NCI-H510A (cell line): ENCODE measurements around the gene SHANK1.
"Not testable (repeated sequence)": the region's sequence is repeated elsewhere in the genome, so short reads cannot be mapped to it uniquely, and the experiment has no call there.

ENCODE experiments used
- DNase-seq: peaks from one replicate; lab custom pipeline; 2025; lab: John Stamatoyannopoulos, UW

Gene SHANK1

DNA sequence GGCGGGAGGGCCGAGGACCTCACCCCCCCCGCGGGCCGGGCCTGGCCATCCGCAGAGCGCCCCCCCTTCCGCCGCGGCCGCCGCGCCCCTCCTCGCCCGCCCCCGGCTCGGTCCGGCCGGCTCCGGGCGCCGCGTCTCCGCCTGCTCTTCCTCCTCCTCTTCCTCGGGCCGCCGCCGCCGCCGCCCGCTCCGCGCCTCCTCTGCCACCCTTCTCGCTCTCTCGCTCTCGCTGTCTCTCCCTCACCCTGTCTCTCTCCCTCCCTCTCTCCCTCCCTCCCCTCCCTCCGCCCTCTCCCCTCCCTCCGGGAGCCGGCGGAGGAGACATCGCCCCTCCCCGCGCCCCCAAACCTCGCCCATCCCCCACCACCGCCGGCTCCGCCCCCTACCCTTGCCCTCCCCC is at the start of gene SHANK1:
SHANK1 (minus strand) TSS at position 237 of the 400 bp plus-strand sequence. CDS start 2,883 bp downstream, outside the sequence.
- no peak for DNase-seq

DNA sequence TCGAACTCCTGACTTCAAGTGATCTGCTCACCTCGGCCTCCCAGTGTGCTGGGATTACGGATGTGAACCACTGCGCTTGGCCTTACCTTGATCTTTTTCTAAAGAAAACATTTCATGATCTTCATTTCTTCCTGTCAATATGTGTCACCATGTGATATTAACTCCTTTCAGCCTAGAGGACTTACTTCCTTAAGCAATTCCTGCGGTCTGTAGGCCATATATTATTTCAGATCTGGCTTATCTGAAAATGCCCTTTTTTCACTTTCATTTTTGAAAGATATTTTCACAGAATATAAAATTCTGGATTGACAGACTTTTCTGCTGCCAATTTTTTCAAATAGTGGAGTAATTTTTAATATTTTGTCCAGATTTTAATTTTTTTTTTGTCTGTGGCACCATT is 48.7 kb upstream of the SHANK1 start:
- no peak for DNase-seq

DNA sequence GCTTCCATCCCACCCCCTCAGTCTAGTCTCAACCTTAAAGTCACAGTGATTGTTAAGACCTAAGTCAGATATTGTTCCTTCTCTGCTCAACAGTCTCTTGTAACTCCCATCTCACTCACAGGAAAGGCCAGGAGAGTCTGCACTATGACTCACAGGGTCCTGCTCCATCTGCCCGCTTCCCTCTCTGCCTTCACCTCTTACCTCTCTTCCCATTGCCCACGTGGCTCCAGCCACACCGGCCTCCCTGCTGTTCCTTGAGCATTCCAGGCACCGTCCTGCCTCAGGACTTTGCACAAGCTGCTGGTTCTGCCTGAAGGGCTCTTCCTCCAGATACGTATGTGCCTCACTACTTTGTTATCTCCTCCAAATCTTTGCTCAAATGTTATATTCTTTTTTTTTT is 47.7 kb upstream of the SHANK1 start:
- DNase-seq: not testable (repeated sequence)

DNA sequence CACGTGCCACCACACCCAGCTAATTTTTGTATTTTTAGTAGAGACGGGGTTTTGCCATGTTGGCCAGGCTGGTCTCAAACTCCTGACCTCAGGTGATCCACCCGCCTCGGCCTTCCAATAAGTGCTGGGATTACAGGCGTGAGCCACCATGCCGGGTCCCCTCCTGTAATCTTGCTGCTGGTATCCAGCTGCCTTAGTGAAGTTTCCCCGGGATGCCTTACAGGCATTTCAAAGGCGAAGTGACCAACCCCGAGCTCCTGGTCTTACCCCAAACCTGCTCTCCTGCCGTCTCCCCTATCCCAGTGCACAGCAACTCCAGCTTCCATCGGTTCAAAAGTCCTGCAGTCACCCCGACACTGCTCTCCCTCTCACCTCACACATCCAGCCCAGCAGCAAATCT is 47.1 kb upstream of the SHANK1 start:
- DNase-seq: not testable (repeated sequence)

DNA sequence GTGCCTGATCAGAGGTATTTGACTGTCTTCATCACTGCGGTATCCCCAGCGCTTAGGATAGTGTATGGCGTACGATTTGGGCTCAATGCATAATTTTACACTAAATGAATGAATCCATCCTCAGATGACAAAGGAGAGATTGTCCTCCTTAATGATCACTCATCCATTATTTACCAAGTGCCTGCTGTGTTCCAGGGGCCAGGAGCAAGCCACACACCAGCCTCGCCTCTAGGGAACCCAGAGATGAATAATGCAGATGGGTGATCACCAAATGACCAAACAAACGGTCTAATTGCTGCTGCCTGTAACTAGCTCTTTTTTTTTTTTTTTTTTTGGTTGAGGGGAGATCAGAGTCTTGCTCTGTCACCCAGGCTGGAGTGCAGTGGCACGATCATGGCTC is 44.8 kb upstream of the SHANK1 start:
- no peak for DNase-seq

DNA sequence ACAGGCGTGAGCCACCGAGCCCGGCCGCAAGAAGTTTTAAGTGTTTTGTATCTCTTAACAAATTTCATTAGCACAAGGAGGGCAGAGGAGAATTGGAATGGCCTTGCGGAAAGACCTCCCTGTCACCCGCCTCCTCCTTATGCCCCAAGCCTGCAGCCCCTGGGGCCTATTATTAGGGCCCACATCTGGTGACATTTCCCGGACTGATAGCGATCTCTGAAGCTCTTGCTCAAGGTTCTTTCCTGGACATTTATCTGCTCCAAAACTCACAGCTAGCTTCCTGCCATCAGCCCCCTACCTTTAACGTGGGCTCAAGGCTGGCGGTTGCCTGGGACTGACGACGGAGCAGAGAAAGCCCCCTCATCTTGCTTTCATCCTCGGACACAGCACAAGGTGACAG is 43.9 kb upstream of the SHANK1 start:
- not testable (repeated sequence) for DNase-seq

DNA sequence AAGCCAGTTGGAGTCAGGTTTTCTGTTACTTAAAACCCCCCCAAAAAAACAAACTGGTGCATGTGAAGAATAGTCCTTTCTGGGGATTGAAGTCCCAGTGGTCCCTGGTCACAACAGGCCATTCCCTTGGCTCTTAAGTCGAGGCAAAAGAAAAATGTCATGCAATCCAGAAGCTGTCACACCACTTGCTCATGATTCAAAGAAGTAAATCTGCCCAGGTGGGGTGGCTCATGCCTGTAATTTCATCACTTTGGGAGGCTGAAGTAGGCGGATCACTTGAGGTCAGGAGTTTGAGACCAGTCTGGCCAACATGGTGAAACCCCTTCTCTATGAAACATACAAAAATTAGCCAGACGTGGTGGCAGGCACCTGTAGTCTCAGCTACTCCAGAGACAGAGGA is 41.9 kb upstream of the SHANK1 start:
- DNase-seq: not testable (repeated sequence)

DNA sequence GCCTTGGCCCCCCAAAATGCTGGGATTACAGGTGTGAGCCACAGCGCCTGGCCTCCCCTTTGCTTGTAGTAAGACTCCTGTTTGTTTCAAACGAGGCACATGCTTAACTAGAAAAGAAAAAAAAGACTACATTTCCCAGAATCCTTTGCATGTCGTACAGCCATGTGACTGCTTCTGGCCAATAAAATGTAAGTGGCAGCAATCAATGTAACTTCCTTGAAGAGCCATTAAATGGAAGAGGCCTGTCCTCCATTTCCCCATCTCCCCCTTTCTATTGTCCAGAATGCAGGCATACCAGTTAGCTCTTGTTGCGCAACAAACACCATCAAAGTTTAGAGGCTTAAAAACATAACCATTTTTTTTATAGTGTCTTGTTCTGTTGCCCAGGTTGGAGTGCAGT is 40.3 kb upstream of the SHANK1 start:
- no peak for DNase-seq

DNA sequence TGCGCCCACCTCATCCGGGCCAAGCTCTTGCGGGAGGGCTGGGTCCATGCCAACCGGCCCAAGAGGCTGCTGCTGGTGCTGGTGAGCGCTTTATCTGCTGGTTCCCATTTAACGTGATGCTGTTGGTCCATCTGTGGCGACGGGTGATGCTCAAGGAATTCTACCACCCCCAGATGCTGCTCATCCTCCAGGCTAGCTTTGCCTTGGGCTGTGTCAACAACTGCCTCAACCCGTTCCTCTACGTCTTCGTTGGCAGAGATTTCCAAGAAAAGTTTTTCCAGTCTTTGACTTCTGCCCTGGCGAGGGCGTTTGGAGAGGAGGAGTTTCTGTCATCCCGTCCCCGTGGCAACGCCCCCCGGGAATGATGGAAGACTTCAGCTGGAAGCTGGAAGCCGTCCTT is 39.5 kb upstream of the SHANK1 start:
- DNase-seq: not testable (repeated sequence)

DNA sequence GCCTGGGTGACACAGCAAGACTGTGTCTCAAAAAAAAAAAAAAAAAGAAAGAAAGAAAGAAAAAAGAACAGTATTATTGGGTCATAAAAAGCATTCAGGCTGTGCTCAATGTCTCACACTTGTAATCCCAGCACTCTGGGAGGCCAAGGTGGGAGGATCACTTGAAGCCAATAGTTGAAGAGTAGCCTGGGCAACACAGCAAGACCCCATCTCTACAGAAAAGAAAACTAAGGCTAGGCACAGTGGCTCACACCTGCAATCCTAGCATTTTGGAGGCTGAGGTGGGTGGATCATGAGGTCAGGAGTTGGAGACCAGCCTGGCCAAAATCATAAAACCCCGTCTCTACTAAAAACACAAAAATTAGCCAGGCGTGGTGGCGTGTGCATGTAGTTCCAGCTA is 38.0 kb upstream of the SHANK1 start:
- not testable (repeated sequence) for DNase-seq

DNA sequence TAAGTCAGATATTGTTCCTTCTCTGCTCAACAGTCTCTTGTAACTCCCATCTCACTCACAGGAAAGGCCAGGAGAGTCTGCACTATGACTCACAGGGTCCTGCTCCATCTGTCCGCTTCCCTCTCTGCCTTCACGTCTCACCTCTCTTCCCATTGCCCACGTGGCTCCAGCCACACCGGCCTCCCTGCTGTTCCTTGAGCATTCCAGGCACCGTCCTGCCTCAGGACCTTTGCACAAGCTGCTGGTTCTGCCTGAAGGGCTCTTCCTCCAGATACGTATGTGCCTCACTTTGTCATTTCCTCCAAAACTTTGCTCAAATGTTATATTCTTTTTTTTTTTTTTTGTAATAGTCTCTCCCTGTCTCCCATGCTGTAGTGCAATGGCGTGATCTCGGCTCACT is 36.6 kb upstream of the SHANK1 start:
- DNase-seq: not testable (repeated sequence)

DNA sequence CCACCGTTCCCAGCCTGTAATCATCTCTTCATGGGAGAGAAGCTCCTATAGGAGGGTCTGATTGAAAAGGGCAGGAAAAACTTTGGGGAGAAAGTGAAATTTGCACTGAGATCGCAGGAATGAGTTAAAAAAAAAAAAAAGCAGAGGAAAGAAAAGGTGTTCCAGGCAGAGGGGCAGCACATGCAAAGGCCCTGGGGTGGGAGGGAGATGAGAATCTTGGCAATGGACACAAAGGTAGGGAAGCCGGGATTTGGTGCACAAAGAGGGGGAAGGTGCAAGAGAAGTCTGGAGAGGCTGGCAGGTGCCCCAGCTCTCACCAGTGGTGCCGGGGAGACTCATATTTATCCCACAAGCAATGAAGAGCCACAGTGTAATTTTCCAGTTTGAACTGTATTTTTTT is 34.3 kb upstream of the SHANK1 start:
- no peak for DNase-seq

DNA sequence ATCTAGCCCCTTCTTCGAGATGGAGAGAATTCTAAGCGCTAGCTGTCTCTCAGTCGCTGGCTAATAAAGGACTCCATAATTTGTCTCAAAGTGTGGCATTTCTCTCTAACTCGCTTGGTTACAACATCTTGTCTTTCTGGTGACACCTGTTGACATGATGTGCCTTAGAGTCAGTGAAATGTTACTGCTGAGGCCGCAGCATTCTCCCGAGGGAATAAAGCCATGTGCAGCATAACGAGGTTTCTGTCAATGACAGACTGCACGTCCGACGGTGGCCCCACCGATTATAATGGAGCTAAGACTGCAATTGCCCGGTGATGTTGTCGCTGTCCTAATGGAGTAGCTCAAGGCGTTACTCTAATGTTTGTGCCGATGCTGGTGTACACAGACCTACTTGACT is 30.4 kb upstream of the SHANK1 start:
- no peak for DNase-seq

DNA sequence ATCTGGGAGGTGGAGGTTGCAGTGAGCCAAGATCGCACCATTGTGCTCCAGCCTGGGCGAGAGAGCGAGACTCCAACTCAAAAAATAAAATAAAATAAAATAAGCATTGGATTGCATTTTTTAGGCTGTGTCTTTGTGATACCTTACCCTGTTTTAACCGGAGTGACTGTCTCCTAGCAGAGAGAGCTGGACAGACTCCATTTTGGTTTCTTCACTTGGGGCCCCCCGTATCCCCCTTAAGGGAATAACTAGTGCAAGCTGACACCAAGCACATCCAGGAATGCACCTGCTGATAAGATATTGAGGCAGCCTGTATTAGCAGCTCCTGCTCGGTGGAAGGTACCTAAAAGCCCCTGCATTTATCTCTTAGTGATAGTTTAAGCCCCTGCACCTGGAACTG is 29.9 kb upstream of the SHANK1 start:
- DNase-seq: no peak

DNA sequence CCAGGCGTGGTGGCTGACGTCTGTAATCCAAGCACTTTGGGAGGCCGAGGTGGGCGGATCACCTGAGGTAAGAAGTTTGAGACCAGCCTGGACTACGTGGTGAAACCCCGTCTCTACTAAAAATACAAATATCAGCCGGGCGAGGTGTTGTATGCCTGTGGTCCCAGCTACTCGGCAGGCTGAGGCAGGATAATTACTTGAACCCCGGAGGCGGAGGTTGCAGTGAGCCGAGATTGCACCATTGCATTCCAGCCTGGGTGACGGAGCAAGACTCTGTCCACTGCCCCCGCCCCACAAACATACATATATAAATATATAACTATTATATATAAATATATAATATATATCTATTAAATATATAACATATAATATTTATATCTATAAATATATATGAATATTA is 27.5 kb upstream of the SHANK1 start:
- DNase-seq: not testable (repeated sequence)

DNA sequence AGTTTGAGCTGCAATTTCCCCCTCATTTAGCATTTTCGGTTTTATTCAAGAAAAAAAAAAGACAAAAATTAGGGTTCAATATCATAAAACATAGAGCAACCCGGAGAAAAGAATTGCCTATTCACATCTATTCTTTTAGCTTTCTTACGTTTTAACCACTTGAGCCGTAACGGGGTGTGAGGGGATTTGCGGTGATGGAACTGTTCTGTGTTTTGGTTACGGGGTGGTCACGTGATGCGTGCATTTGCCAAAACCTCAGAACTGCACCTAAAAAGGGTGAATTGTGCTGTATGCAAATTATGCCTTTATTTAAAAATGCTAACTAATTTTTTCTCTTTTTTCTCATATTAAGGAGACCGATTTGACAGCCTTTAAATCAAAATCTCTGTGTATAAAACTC is 25.6 kb upstream of the SHANK1 start:
- no peak for DNase-seq

DNA sequence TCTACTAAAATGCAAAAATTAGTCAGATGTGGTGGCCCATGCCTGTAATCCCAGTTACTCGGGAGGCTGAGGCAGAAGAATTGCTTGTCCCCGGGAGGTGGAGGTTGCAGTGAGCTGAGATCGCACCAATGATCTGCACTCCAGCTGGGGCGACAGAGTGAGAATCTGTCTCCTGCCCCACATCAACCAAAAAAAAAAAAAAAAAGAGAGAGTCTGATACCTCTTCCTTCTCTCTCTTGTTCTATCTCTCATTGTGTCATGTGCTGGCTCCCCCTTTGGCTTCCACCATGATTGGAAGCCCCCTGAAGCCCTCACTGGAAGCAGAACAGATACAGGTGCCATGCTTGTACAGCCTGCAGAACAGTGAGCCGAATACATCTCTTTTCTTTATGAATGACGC is 23.9 kb upstream of the SHANK1 start:
- no peak for DNase-seq

DNA sequence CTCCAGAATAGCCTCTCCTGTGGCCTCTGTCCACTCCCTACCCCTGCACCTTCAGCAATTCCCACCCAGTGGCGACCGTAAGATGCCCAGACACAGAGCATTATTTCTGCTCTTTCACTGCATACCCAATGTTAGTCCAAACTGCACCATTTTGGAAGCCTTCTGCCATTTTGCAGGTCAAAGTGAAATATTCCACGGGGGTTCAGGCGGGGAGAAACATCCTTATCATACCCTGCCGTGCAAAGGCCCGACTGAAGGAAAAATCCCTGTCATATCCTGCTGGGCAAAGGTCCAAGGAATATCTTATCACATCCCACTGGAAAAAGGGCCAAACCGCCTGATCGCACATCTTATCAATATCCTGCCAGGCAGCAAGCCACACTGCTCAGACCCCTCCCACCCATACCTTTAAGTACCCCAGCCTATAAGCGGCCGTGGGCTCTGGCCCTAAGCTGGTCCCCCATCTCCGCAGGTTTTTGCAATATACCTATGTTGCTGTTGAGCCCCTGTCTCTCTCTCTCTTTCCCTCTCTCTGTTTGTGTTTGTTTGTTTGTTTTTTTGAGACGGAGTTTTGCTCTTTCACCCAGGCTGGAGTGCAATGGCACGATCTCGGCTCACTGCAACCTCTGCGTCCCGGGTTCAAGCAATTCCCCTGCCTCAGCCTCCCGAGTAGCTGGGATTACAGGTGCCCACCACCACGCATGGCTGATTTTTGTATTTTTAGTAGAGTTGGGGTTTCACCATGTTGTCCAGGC is 21.8 kb upstream of the SHANK1 start:
- no peak for DNase-seq

DNA sequence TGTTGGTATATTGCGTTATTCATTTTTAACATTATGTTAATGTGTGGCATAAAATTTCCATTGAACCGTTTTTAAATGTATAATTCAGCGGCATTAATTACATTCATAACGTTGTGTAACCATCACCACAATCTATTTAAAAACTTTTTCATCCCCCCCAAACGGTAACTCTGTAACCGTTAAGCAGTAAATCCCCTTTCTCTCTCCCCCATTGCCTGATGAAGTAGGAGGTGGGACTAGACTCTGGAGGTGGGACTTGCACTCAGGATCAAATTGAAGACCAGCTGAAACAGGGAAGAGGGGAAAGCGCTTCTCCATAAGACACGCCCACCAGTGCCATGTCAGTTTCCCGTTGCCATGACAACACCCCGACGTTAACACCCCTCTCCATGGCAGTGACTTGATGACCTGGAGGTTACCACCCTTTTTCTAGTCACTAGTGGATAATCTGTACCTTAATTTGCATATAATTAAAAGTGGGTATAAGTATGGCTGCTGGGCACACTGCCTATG is 20.4 kb upstream of the SHANK1 start:
- DNase-seq: no peak

DNA sequence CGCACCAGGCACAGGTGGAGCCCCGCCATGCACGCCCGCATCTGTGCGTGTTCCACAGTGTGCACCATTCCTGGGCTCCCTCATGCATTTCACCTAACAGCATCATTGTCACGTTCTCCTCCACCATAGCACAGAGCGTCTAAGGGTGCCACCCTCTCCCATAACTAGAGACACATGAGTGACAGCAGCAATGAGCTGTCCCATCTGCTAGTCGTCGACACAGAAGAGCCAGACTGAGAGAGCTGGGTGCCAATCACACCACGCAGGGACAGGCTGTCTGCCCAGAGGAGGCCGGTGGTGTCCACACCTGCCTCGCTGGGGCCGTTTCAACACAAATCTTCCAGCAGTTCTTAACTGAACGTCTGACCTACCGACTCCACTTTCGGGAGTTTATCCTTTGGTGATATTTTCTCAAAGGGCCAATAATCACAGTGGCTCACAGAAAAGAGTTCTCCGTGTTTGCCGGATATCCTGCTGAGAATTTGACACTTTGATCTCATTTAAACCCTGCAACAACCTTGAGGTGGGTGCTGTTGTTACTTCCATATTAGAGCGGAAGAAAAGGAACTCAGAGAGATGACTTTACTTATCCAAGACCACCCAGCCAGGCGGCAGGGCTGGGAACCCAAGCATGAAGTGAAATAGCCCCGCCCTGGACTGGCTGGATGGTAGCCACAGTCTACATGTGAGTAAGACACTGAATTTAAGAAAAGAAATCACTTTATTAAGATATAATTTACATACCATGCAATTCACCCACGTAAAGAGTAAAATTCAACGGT is 19.7 kb upstream of the SHANK1 start:
- DNase-seq: no peak

DNA sequence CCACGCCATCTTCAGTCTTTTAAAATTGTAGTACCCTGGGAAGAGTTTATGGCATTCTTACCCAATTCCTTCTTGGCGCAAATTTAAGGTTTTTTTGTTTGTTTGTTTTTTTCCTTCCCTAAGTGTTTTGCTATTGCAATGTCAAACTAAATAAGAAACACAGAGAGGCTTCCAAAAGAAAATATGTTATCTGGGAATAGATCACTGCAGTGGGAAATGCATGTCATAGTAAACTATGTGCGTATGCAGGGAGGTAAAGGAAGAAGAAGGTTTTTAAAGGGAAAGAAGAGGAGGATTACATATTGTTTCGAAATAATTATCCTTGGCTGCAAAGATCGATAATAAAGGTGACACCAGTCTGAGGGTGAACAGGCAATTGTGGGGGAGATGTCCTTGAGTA is 16.7 kb upstream of the SHANK1 start:
- DNase-seq: no peak

DNA sequence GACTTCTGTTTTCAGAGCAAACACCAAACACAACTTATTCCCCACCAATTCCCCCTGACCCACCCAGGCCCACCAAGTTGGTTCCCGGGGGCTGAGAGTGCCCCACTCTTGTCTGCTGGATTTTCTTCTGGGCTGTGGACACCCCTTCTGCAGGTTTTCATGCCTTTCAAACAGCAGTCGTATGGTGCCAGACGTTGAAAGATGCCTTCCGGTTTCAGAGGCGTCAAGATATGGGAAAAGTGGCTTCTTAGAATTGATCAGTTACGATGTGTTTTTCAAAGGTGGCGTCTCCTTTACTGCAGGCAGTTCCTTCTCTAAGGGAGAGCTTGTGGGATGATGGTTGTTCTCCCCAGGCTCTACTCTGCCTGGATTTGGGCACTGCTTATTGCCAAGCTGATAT is 16.3 kb upstream of the SHANK1 start:
- no peak for DNase-seq

DNA sequence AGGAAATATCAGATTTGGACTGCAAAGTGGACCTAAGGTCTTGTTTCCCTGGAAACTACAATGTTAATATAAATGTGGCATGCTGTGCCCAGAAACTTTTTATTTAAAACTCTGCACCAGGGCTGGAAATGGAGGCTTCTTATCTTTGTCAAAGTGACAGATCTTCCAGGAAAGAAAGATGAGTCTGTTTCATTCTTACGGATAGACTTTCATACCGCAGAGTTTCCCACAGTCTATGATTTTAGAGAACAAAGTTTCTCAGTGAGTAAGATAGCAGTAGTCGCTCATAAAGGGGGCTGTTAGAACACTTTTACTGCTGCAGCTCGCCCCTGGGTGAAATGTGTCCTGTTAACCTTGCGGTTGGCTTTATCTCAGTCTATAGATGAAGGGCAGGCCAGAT is 10.3 kb upstream of the SHANK1 start:
- DNase-seq: no peak
